Spinal cord (tissue), 10 donors: Measurements from ENCODE around the gene LGALSL. TPM values are rescaled to one million over a fixed set of nuclear protein-coding genes. Genes with fewer than 3 reads are reported as not detected.
A peak's percentile ranks its signal among the peaks of the same experiment; 100 is the strongest.

Experiments used
- DNase-seq, 6 donors: peaks; one replicate each; pipeline versions ENCODE4 v3.0.0 to v3.0.0-alpha.2; 2013 to 2015; ENCODE audit warnings: low spot score in 6 of 6, low read depth in 4 of 6
- H3K27ac ChIP-seq: one replicate; pipeline ENCODE4 v1.5.1; 2013; ENCODE audit warnings: low read depth, low read length, control low read depth
- H3K27me3 ChIP-seq: one replicate; pipeline ENCODE4 v1.6.1; 2013; ENCODE audit warnings: low read length; ENCODE audit not compliant: control insufficient read depth, insufficient read depth
- H3K36me3 ChIP-seq: one replicate; pipeline ENCODE4 v1.6.1; 2013; ENCODE audit warnings: low read length; ENCODE audit not compliant: control insufficient read depth, insufficient read depth
- H3K4me1 ChIP-seq: one replicate; pipeline ENCODE4 v1.6.1; 2013; ENCODE audit warnings: low read length; ENCODE audit not compliant: control insufficient read depth, insufficient read depth
- H3K4me3 ChIP-seq: one replicate; pipeline ENCODE4 v1.5.1; 2013; ENCODE audit warnings: low read depth, low read length, control low read depth
- H3K9me3 ChIP-seq: one replicate; pipeline ENCODE4 v1.6.1; 2013; ENCODE audit warnings: low read length; ENCODE audit not compliant: control insufficient read depth, insufficient read depth
- WGBS: methylation state at CpG from one replicate; pipeline ENCODE4 v1.1.5; 2013; ENCODE audit warnings: missing lambda C conversion rate; ENCODE audit not compliant: insufficient coverage; 5-methylcytosine and 5-hydroxymethylcytosine counted together
- polyA plus RNA-seq, 2 donors: library from polyadenylated mRNA; unstranded; fragments of 120-200 nt; gene quantifications; one replicate each; pipeline ENCODE4 v1.2.1, GENCODE V29; 2013; ENCODE audit not compliant: insufficient read length in 2 of 2
- total RNA-seq, 2 donors: library from RNA; depleted of rRNA in 1 of 2; stranded (reverse); fragments of 120-200 nt in 1 of 2; fragments of >200 nt in 1 of 2; gene quantifications; one replicate each; pipeline versions ENCODE4 v1.2.3 to v1.2.4, GENCODE V29; 2013 to 2014
- donor health status: healthy.

LGALSL gene
- total and polyA plus RNA-seq, 4 donors = 19.8 to 50.2 (median 38.5) TPM

DNA sequence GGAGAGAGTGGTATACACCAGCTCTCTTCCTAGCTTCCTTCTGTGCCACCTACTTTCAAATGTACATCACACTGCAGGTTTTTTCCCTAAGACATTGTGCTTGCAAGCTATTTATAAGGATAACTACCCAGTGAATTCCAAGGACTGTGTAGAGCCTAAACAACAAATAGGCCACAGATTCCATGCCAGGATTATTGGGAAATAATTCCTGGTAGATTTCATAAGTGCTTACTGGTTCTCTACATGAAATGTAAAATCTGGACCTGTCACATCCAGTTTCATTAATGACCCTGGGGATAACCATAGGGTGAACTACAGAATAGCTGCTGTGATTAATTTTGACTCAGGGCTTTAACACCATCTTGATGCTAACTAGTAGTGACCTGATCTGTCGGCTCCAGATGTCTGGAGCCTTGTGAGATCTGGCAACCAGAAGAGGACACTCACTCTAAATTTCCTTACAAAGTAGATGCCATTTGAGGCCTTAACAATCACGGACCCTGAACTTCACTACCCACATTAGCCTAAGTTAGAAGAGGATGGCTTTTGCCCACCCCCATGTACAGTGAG, 34.3 kb upstream of the LGALSL start:
- H3K4me3 ChIP-seq = no peak overlapping the region
- no peaks in the 10 kb centered on the region for H3K27me3 ChIP-seq
- no CpG with 5 or more reads among the region's 2 CpGs for WGBS
- H3K27ac ChIP-seq = no peak overlapping the region
- H3K4me1 ChIP-seq = no peaks in the 10 kb centered on the region
- H3K9me3 ChIP-seq = no peaks in the 10 kb centered on the region
- H3K36me3 ChIP-seq = no peaks in the 10 kb centered on the region
- no peak for DNase-seq

DNA sequence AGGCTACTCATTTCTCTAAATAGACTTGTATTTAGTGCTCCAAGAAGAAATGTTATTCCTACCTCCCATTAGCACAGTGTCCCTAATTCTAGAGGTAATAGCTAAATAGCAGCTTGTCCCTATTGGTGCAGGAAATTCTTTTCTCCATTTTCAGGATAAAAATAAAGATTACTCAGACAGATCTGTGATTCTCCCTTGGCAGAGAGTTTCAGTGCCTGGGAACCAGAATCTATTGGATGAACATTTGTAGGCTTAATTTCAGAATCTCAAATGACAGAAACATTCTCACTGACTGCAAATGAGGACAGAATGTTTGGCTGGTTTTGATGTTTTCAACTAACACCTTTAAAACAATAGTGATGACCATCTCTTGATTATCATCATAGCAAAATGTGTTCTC, 33.3 kb upstream of the LGALSL start:
- H3K9me3 ChIP-seq = no peaks in the 10 kb centered on the region
- no peaks in the 10 kb centered on the region for H3K36me3 ChIP-seq
- H3K4me1 ChIP-seq = no peaks in the 10 kb centered on the region
- H3K4me3 ChIP-seq = no peak overlapping the region
- no peak overlapping the region for H3K27ac ChIP-seq
- H3K27me3 ChIP-seq = no peaks in the 10 kb centered on the region
- peak in 1 of 6 donors; percentile 82 for DNase-seq

- H3K27ac ChIP-seq = no peak overlapping the region
- no peaks in the 10 kb centered on the region for H3K27me3 ChIP-seq
- H3K4me1 ChIP-seq = no peaks in the 10 kb centered on the region
- no peaks in the 10 kb centered on the region for H3K9me3 ChIP-seq
- H3K4me3 ChIP-seq = no peak overlapping the region
- no peaks in the 10 kb centered on the region for H3K36me3 ChIP-seq
- peak in 1 of 6 donors; percentile 74 for DNase-seq
- 96% methylated on average over 5 of the region's 5 CpGs for WGBS
Measured at GRCh38 chr2:64421201-64421600, 32.8 kb upstream of the LGALSL start.

- no peak for DNase-seq
- Histone ChIP-seq H3K36me3 (no peaks in the 10 kb centered on the region), H3K4me1 (no peaks in the 10 kb centered on the region), H3K4me3 (no peak overlapping the region), H3K27me3 (no peaks in the 10 kb centered on the region), H3K9me3 (no peaks in the 10 kb centered on the region), H3K27ac (no peak overlapping the region)
- WGBS = no CpG with 5 or more reads among the region's 1 CpG
Measured at GRCh38 chr2:64422466-64422865, 31.5 kb upstream of the LGALSL start.

GRCh38 chr2:64423303-64423702, 30.7 kb upstream of the LGALSL start:
- no peaks in the 10 kb centered on the region for H3K4me1 ChIP-seq
- H3K27ac ChIP-seq = no peak overlapping the region
- H3K36me3 ChIP-seq = no peaks in the 10 kb centered on the region
- H3K9me3 ChIP-seq = no peaks in the 10 kb centered on the region
- peak in 2 of 6 donors; percentile 43 to 63 for DNase-seq
- no peak overlapping the region for H3K4me3 ChIP-seq
- no peaks in the 10 kb centered on the region for H3K27me3 ChIP-seq

- no peak overlapping the region for H3K27ac ChIP-seq
- WGBS = no CpG with 5 or more reads among the region's 3 CpGs
- no peak for DNase-seq
- no peaks in the 10 kb centered on the region for H3K27me3 ChIP-seq
- no peaks in the 10 kb centered on the region for H3K9me3 ChIP-seq
- H3K36me3 ChIP-seq = no peaks in the 10 kb centered on the region
- H3K4me1 ChIP-seq = no peaks in the 10 kb centered on the region
- H3K4me3 ChIP-seq = no peak overlapping the region
Measured at GRCh38 chr2:64424416-64424987, 29.5 kb upstream of the LGALSL start.

DNA sequence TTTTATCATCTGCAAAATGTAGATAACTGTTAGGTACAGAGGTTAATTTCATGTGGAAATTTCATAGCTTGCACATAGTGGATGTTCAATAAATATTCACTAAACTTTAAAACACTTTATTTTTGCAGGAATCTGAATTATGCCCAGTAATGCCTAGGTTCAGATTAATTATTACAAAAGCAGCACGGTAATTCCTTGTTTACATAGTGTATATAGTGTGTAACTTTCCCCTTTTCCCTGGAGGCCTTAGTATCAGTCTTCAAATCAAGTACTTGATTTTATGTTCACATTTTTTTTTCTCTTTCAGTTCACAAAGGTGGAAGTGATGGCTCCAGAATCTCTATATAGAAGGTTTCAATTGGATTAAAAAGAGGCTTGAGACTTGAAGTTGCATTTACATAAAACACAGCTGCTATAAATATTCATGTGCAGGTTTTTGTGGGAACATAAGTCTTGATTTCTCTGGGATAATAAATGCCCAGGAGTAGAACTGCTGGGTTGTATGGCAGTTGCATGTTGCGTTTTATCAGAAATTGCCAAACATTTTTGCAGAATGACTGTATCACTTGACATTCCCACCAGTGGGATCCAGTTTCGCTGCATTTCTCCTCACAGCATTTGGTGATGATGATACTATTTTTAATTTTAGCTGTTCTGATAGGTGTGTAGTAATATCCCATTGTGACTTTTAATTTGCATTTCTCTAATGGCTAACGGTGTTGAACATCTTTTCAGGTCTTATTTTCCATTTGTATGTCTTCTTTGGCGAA, 27.6 kb upstream of the LGALSL start:
- DNase-seq = peak in 1 of 6 donors; percentile 8
- Histone ChIP-seq H3K9me3 (no peaks in the 10 kb centered on the region), H3K4me1 (no peaks in the 10 kb centered on the region), H3K4me3 (no peak overlapping the region), H3K27me3 (no peaks in the 10 kb centered on the region), H3K36me3 (no peaks in the 10 kb centered on the region), H3K27ac (no peak overlapping the region)
- WGBS = no CpG with 5 or more reads among the region's 5 CpGs

DNA sequence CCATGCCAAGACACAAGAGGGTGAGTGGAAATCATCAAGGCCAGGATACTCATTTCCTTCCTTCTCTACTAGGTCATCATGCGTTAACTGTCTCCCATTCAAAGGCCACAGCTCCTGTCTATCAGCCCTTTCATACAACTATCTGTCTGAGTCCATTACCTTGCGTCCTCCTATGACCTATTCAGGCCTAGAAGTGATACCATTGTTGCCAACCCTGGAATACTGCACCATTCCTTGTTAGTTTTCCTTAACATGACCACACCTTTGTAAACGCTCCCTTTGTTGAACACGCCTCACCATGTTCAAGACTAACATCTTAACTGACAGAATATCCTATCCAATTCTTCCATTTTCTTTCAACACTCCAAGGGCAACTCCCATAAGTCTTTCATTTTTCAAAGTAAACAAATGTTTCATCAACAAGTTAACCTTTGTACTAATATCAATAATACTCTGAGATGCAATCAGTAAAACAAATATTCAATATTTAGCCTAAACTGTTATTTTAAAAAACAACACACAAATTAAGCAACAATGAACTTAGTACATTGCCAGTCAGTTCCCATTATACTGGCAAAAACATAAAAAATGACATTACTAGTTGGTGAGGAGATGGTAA, 19.8 kb upstream of the LGALSL start:
- no peaks in the 10 kb centered on the region for H3K27me3 ChIP-seq
- no peaks in the 10 kb centered on the region for H3K36me3 ChIP-seq
- no peak overlapping the region for H3K4me3 ChIP-seq
- no peaks in the 10 kb centered on the region for H3K9me3 ChIP-seq
- no peak for DNase-seq
- H3K27ac ChIP-seq = no peak overlapping the region
- no peaks in the 10 kb centered on the region for H3K4me1 ChIP-seq
- WGBS = 97% methylated on average over 4 of the region's 4 CpGs

DNA sequence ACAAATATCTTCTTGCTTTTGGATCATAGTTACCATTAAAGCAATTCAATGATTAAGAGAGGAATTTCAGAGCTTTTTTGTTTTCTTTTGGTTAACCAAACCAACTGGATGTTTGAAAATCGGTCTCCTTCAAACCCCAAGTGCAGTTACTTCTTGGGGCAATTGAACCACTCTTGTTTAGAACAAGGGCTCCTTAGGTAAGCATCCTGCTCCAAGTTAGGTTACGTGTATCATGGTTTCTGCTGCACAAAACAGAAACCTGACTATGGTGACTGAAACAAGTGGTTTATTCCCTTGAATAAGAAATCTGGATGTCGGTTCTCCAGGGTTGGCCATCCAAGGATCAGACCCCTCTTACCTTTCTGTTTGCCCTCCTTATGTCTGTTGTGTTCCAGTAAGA, 16.1 kb upstream of the LGALSL start:
- DNase-seq = no peak
- WGBS = 83% methylated on average over 1 of the region's 3 CpGs
- Histone ChIP-seq H3K36me3 (no peaks in the 10 kb centered on the region), H3K9me3 (no peaks in the 10 kb centered on the region), H3K4me1 (no peaks in the 10 kb centered on the region), H3K4me3 (no peak overlapping the region), H3K27ac (no peak overlapping the region), H3K27me3 (no peaks in the 10 kb centered on the region)

- H3K27me3 ChIP-seq = no peaks in the 10 kb centered on the region
- no peaks in the 10 kb centered on the region for H3K36me3 ChIP-seq
- H3K4me3 ChIP-seq = no peak overlapping the region
- H3K4me1 ChIP-seq = no peaks in the 10 kb centered on the region
- H3K9me3 ChIP-seq = no peaks in the 10 kb centered on the region
- DNase-seq = peak in 1 of 6 donors; percentile 20
- no peak overlapping the region for H3K27ac ChIP-seq
Measured at GRCh38 chr2:64439194-64439593, 14.8 kb upstream of the LGALSL start.
